GM12878 (cell line): ENCODE data around the gene ACER3. TPM values are rescaled to one million over a fixed set of nuclear protein-coding genes. Genes with fewer than 3 reads are reported as not detected.
"Not testable (repeated sequence)": the region's sequence is repeated elsewhere in the genome, so short reads cannot be mapped to it uniquely, and the experiment has no call there.

Experiments used
- ATAC-seq: fragments of 200-7000 bp; cut with Tn5 transposase; 3 replicates; pipeline ENCODE4 v1.9.1; 2020; ENCODE audit warnings: mild to moderate bottlenecking, moderate library complexity
- BruUV-seq: library from RNA; stranded (reverse); fragments of 400-500 nt; replicated peaks from 2 replicates; lab custom pipeline; 2021; lab: Mats Ljungman, UMichigan
- CTCF ChIA-PET: fragments of 300-600 bp; sonication (Branson Sonifier 250); formaldehyde crosslinking; extraction: SDS; loops from one replicate; lab custom pipeline; 2021; ENCODE audit warnings: inconsistent platforms; lab: Yijun Ruan, JAX
- POLR2A ChIA-PET: fragments of 350-600 bp; formaldehyde crosslinking; extraction: SDS; loops from one replicate; lab custom pipeline; 2021; ENCODE audit warnings: inconsistent platforms; lab: Charles Lee
- RAD21 ChIA-PET: fragments of 300-600 bp; sonication (Branson Sonifier 250); formaldehyde crosslinking; loops from one replicate; lab custom pipeline; 2023; ENCODE audit warnings: antibody characterized with exemption; ENCODE audit not compliant: unreplicated experiment; lab: Charles Lee
- SMC1A ChIA-PET: fragments of 300-600 bp; sonication (Branson Sonifier 250); formaldehyde crosslinking; loops from one replicate; lab custom pipeline; 2023; ENCODE audit not compliant: unreplicated experiment, uncharacterized antibody; lab: Charles Lee
- DNase-seq: peaks from one replicate; pipeline ENCODE4 v3.0.0-alpha.2; 2011; ENCODE audit warnings: low read depth, low spot score
- FAIRE-seq: peaks from 3 replicates; lab custom pipeline; 2011; peaks lifted over from hg19 to GRCh38; lab: Jason Lieb, UNC
- H2AFZ ChIP-seq: 2 replicates; pipeline ENCODE4 v1.6.0; 2011; ENCODE audit warnings: low read depth, low read length, control low read depth; ENCODE audit not compliant: control insufficient read depth
- H3K27ac ChIP-seq: 2 replicates; pipeline ENCODE4 v1.5.1; 2011; ENCODE audit warnings: control low read depth; ENCODE audit not compliant: control insufficient read depth, insufficient read depth
- H3K27me3 ChIP-seq, 2 experiments: replicated peaks in 1 of 2; 2 replicates each; pipeline versions ENCODE4 v1.6.0 to v1.6.1; 2011; ENCODE audit warnings: low read length in 1 of 2; ENCODE audit not compliant: control insufficient read depth in 2 of 2, insufficient read depth in 2 of 2
- H3K36me3 ChIP-seq, 2 experiments: 2 replicates each; pipeline ENCODE4 v1.5.1; 2011; ENCODE audit warnings: low read length in 1 of 2; ENCODE audit not compliant: control insufficient read depth in 2 of 2, insufficient read depth in 2 of 2
- H3K4me1 ChIP-seq: 2 replicates; pipeline ENCODE4 v1.6.1; 2011; ENCODE audit warnings: mild to moderate bottlenecking, low read length, moderate library complexity, mixed read lengths; ENCODE audit not compliant: control insufficient read depth, insufficient read depth
- H3K4me2 ChIP-seq: 2 replicates; pipeline ENCODE4 v1.6.0; 2011; ENCODE audit warnings: control low read depth; ENCODE audit not compliant: control insufficient read depth, insufficient read depth
- H3K4me3 ChIP-seq: fragments of 200-600 bp; sonication (generic); 2 replicates; pipeline ENCODE4 v1.5.1; 2016
- H3K79me2 ChIP-seq: 2 replicates; pipeline ENCODE4 v1.6.0; 2011; ENCODE audit warnings: low read length; ENCODE audit not compliant: control insufficient read depth, insufficient read depth
- H3K9ac ChIP-seq: 2 replicates; pipeline ENCODE4 v1.8.0; 2011; ENCODE audit warnings: low read length, control low read depth, mixed read lengths; ENCODE audit not compliant: control insufficient read depth, insufficient read depth
- H3K9me3 ChIP-seq: replicated peaks from 3 replicates; pipeline ENCODE4 v1.5.1; 2011; ENCODE audit warnings: mild to moderate bottlenecking, low read length; ENCODE audit not compliant: control insufficient read depth, insufficient read depth
- H4K20me1 ChIP-seq: 2 replicates; pipeline ENCODE4 v1.6.0; 2011; ENCODE audit not compliant: control insufficient read depth, insufficient read depth
- ATF3 ChIP-seq: IDR thresholded peaks from 2 replicates; pipeline ENCODE4 v1.6.1; 2011; ENCODE audit warnings: low read depth, mild to moderate bottlenecking, low read length, moderate library complexity, borderline replicate concordance; ENCODE audit errors: extremely low read depth
- WGBS: methylation state at CpG from one replicate; pipeline ENCODE4 v1.1.6; 2016; ENCODE audit warnings: low lambda C conversion rate; ENCODE audit not compliant: insufficient replicate concordance, insufficient coverage; ENCODE audit errors: missing lambda C conversion rate; 5-methylcytosine and 5-hydroxymethylcytosine counted together
- in situ Hi-C: fragments of 300-500 bp; cut with MboI; formaldehyde crosslinking; loops from 9 replicates; pipeline ENCODE4 v1.14.3; 2018; ENCODE audit warnings: mixed read lengths
- intact Hi-C: fragments of 100-400 bp; cut with micrococcal nuclease; formaldehyde crosslinking; loops from one replicate; pipeline ENCODE4 v1.14.2; 2022; ENCODE audit not compliant: unreplicated experiment
- polyA plus RNA-seq, 11 experiments: library from polyadenylated mRNA; depleted of rRNA in 4 of 11; unstranded in 6 of 11; stranded (reverse) in 5 of 11; fragments of >200 nt; fragmentation: Nextera tagmentation in 4 of 11; fragmentation: Illumina TruSeq in 1 of 11; extraction: Ambion mirVana in 4 of 11; extraction: Trizol in 1 of 11; gene quantifications; 1 replicate in 1 of 11; 2 replicates in 10 of 11; pipeline versions ENCODE4 v1.2.1 to v1.2.3, GENCODE V29; 2011 to 2016; ENCODE audit warnings: inconsistent platforms in 2 of 11, missing spikeins in 2 of 11, low read depth in 1 of 11
- total RNA-seq, 4 experiments: library from RNA; depleted of rRNA in 3 of 4; stranded (reverse); fragments of >200 nt in 3 of 4; fragmentation: Illumina TruSeq in 1 of 4; extraction: Trizol in 1 of 4; gene quantifications; 2 replicates each; pipeline versions ENCODE4 v1.2.1 to v1.2.3, GENCODE V29; 2013 to 2021
- TF ChIP-seq, protein P1 (sequence below): fragments of 450-650 bp; IDR thresholded peaks from 2 replicates; pipeline ENCODE4 v1.6.1; 2017; ENCODE audit warnings: mild to moderate bottlenecking, moderate library complexity

The ACER3 gene
- total and polyA plus RNA-seq, 10 of the 15 experiments (the other 5 are each of a cell fraction or from before 2014, with no cell fraction given) = 2.8 to 17.4 (median 10.3) TPM

DNA sequence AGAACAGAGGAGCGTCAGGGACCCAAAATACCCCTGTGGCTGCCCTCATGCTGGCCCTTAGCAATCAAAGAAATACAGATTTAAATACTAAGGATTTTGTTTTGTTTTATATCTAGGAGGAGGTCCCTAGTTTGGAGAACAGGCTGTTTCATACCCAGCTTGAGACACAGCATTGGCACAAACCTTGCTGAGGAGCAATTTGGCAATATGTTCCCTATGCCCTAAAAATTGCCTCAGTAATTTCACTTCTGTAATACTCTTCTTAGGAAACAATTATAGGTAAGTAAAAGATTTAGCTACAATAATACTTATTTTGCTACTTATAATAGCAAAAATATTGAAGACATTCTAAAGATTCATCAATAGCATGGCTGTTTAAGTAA lies 40.5 kb upstream of the ACER3 start:
- CTCF ChIA-PET = interaction anchor here (0.8 to 2.3 kb wide), 3 partner anchors 11 to 100 kb away, joined by 3 to 8 read pairs (median 4); no protein-coding TSS in a partner anchor
- in situ Hi-C loops = no loop called here
- H3K4me3 ChIP-seq = no peak overlapping the region
- no peaks in the 10 kb centered on the region for H3K36me3 ChIP-seq
- H3K4me2 ChIP-seq = no peak overlapping the region
- peaks cover 1% of the 10 kb centered on the region; the same call in 2 of the 3 replicates for H3K9me3 ChIP-seq
- FAIRE-seq (no peak), DNase-seq (no peak), ATAC-seq (no peak)
- H3K4me1 ChIP-seq = no peaks in the 10 kb centered on the region
- H3K27ac ChIP-seq = no peak overlapping the region
- BruUV-seq = no TSS peak
- no peak overlapping the region for H2AFZ ChIP-seq
- SMC1A ChIA-PET = interaction anchor here (1.9 kb wide), 1 partner anchor 98 kb away, joined by 7 read pairs; no protein-coding TSS in a partner anchor
- intact Hi-C loops = no loop called here
- H3K27me3 ChIP-seq = no peaks in the 10 kb centered on the region
- no peaks in the 10 kb centered on the region for H3K79me2 ChIP-seq
- 48% methylated on average over 1 of the region's 1 CpG for WGBS
- H3K9ac ChIP-seq = no peak overlapping the region
- H4K20me1 ChIP-seq = no peaks in the 10 kb centered on the region
- TF ChIP-seq, protein P1, sequence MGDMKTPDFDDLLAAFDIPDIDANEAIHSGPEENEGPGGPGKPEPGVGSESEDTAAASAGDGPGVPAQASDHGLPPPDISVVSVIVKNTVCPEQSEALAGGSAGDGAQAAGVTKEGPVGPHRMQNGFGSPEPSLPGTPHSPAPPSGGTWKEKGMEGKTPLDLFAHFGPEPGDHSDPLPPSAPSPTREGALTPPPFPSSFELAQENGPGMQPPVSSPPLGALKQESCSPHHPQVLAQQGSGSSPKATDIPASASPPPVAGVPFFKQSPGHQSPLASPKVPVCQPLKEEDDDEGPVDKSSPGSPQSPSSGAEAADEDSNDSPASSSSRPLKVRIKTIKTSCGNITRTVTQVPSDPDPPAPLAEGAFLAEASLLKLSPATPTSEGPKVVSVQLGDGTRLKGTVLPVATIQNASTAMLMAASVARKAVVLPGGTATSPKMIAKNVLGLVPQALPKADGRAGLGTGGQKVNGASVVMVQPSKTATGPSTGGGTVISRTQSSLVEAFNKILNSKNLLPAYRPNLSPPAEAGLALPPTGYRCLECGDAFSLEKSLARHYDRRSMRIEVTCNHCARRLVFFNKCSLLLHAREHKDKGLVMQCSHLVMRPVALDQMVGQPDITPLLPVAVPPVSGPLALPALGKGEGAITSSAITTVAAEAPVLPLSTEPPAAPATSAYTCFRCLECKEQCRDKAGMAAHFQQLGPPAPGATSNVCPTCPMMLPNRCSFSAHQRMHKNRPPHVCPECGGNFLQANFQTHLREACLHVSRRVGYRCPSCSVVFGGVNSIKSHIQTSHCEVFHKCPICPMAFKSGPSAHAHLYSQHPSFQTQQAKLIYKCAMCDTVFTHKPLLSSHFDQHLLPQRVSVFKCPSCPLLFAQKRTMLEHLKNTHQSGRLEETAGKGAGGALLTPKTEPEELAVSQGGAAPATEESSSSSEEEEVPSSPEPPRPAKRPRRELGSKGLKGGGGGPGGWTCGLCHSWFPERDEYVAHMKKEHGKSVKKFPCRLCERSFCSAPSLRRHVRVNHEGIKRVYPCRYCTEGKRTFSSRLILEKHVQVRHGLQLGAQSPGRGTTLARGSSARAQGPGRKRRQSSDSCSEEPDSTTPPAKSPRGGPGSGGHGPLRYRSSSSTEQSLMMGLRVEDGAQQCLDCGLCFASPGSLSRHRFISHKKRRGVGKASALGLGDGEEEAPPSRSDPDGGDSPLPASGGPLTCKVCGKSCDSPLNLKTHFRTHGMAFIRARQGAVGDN = no peak
- TF ChIP-seq ATF3 = no peak
- TF ChIP-seq, all 136 proteins: peak for 0
- ChIA-PET RAD21 (no interaction called here), POLR2A (no interaction called here)

DNA sequence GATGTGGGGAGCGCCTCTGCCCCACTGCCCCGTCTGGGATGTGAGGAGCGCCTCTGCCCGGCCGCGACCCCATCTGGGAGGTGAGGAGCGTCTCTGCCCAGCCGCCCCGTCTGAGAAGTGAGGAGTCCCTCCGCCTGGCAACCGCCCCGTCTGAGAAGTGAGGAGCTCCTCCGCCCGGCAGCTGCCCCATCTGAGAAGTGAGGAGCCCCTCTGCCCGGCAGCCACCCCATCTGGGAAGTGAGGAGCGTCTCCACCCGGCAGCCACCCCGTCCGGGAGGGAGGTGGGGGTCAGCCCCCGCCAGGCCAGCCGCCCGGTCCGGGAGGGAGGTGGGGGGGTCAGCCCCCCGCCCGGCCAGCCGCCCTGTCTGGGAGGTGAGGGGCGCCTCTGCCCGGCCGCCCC lies 39.3 kb upstream of the ACER3 start:
- intact Hi-C loops, H3K4me3 ChIP-seq, BruUV-seq, H3K27ac ChIP-seq, DNase-seq, H2AFZ ChIP-seq, POLR2A ChIA-PET, H3K9ac ChIP-seq, RAD21 ChIA-PET, H3K79me2 ChIP-seq, CTCF ChIA-PET, H3K36me3 ChIP-seq, H3K4me1 ChIP-seq, FAIRE-seq, H3K9me3 ChIP-seq, ATAC-seq, H4K20me1 ChIP-seq, H3K4me2 ChIP-seq, H3K27me3 ChIP-seq, in situ Hi-C loops: not testable (repeated sequence)
- SMC1A ChIA-PET = interaction anchor here (1.2 kb wide), 1 partner anchor 9 kb away, joined by 5 read pairs; no protein-coding TSS in a partner anchor
- WGBS = 92% methylated on average over 15 of the region's 29 CpGs
